Measurements from ENCODE around the gene FOS.

FOS gene

DNA sequence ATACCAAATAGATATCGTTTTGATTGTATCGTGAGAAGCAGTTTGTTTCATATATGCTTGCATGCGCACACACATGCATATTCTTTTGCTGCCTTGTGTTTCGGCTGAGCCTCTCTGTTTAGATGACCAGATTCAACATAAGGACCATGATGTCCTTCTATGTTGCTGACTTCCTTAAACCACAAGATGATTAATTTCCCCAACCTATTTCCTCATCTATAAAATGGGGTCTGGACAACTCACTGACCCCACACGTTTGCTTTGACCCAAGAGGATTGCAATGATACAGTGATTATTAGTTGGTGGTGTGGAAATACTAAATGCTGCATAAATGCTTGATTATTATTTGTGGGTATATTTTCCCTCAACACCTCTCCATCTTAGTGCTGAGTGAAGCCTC, 16.8 kb upstream of the FOS start:
- no peak for DNase-seq
- no peaks in the 10 kb centered on the region for H3K27me3 ChIP-seq
- H3K36me3 ChIP-seq: no peaks in the 10 kb centered on the region
- H3K4me3 ChIP-seq (ENCODE audit: low read depth, low read length): no peak overlapping the region
- no peaks in the 10 kb centered on the region for H3K9me3 ChIP-seq
- TF ChIP-seq, protein P1, sequence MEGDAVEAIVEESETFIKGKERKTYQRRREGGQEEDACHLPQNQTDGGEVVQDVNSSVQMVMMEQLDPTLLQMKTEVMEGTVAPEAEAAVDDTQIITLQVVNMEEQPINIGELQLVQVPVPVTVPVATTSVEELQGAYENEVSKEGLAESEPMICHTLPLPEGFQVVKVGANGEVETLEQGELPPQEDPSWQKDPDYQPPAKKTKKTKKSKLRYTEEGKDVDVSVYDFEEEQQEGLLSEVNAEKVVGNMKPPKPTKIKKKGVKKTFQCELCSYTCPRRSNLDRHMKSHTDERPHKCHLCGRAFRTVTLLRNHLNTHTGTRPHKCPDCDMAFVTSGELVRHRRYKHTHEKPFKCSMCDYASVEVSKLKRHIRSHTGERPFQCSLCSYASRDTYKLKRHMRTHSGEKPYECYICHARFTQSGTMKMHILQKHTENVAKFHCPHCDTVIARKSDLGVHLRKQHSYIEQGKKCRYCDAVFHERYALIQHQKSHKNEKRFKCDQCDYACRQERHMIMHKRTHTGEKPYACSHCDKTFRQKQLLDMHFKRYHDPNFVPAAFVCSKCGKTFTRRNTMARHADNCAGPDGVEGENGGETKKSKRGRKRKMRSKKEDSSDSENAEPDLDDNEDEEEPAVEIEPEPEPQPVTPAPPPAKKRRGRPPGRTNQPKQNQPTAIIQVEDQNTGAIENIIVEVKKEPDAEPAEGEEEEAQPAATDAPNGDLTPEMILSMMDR (IDR thresholded peaks at IDR 0.05; ENCODE audit: low read depth, low read length): no peak
- H3K4me1 ChIP-seq: peaks cover 8% of the 10 kb centered on the region; the same call in 1 of the 2 replicates

DNA sequence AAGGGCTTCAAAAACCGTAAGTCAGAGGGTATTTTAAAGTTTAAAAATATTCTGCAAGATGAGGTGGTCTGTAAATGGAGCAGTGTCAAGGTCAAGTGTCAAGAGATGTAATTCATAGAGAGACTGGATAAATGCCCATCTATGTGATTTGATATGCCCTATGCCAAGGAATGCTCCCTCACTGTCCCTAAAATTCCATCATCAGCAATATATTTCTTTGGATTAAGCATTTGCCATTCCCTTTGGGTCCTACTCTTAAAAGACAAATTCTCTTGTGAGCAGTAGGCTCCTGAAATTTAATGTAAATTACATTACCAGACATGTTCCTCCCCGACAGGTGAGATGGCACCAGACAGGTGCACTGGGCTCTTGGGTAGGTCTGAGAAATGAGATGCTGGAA, 16.0 kb upstream of the FOS start:
- TF ChIP-seq, protein P1 (IDR thresholded peaks at IDR 0.05; ENCODE audit: low read depth, low read length): no peak
- DNase-seq: no peak
- no peaks in the 10 kb centered on the region for H3K9me3 ChIP-seq
- no peak overlapping the region for H3K4me3 ChIP-seq (ENCODE audit: low read depth, low read length)
- H3K4me1 ChIP-seq: peaks cover 8% of the 10 kb centered on the region; the same call in 1 of the 2 replicates
- H3K36me3 ChIP-seq: no peaks in the 10 kb centered on the region
- H3K27me3 ChIP-seq: no peaks in the 10 kb centered on the region

GRCh38 chr14:75264036-75264435, 14.6 kb upstream of the FOS start:
- TF ChIP-seq, protein P1 (IDR thresholded peaks at IDR 0.05; ENCODE audit: low read depth, low read length): no peak
- Histone ChIP-seq H3K4me3 (ENCODE audit: low read depth, low read length) (no peak overlapping the region), H3K9me3 (no peaks in the 10 kb centered on the region)

GRCh38 chr14:75267141-75267721, 11.4 kb upstream of the FOS start:
- TF ChIP-seq, protein P1 (IDR thresholded peaks at IDR 0.05; ENCODE audit: low read depth, low read length): no peak
- no peak for DNase-seq
- Histone ChIP-seq H3K4me1 (no peaks in the 10 kb centered on the region), H3K4me3 (ENCODE audit: low read depth, low read length) (no peak overlapping the region), H3K9me3 (no peaks in the 10 kb centered on the region), H3K27me3 (no peaks in the 10 kb centered on the region; the same call in 1 of the 2 replicates), H3K36me3 (no peaks in the 10 kb centered on the region)

More at GRCh38 chr14:75264036-75264435, 14.6 kb upstream of the FOS start:
- no peak for DNase-seq
- no peaks in the 10 kb centered on the region; the same call in 1 of the 2 replicates for H3K27me3 ChIP-seq
- peaks cover 8% of the 10 kb centered on the region; the same call in 1 of the 2 replicates for H3K4me1 ChIP-seq
- no peaks in the 10 kb centered on the region for H3K36me3 ChIP-seq

DNA sequence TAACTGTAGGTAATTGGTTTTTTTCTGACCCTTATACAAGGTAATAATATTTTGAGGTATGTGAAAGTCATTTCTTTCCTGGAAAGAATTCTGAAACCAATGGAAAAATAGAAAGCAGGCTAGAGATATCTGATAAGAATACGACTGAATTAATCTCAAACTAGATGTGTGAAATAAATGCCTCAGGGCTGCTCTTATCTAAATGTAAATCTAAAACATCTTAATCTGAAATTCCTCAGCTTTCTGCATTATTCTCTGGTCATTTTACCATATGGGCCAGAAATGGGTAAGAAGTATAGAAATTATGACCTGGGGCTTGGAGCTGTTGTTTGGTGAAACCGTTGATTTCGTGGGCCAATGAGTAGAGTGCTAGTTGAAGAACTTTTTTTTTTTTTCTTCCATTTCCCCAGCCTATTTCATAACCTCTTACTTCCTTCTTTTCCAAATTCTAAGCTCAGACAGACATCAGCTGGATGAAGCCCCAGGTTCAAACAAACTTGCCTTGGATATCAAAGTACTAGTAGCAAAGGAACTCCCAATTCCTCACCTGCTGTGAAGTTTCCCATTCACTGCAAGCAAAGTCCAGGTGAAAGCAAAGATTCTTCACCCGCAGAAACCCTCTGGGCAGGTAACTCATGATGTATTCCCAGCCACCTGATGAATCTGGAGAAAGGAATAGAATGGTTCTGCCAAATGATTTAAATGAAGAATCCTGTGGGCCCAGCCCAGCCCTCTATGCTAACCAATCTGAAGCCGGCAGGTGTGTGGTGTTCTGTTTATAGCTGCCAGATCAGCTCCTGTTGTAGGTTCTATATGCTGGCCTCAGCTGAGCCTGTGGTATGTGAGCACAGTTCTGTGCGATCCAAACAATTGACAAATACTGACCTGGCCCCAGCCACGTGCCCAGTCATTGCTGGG, 9.7 kb upstream of the FOS start:
- H3K4me3 ChIP-seq (ENCODE audit: low read depth, low read length): no peak overlapping the region
- H3K4me1 ChIP-seq: no peaks in the 10 kb centered on the region
- H3K36me3 ChIP-seq: no peaks in the 10 kb centered on the region
- no peaks in the 10 kb centered on the region for H3K9me3 ChIP-seq
- TF ChIP-seq, protein P1 (IDR thresholded peaks at IDR 0.05; ENCODE audit: low read depth, low read length): no peak
- no peaks in the 10 kb centered on the region; the same call in 1 of the 2 replicates for H3K27me3 ChIP-seq
- no peak for DNase-seq

DNA sequence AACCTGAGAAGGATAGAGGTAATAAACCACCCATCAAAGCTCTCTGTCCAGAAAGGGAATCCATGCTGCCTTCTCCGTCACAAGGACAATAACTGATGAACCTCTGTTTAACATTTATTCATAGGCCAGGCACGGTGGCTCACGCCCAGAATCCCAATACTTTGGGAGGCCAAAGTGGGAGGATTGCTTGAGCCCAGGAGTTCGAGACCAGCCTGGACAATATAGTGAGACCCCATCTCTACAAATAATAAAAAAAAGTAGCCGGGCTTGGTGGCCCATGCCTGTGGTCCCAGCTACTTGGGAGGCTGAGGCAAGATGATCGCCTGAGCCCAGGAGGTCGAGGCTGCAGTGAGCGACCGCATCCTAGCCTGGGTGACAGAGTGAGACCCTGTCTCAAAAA, 7.1 kb upstream of the FOS start:
- Histone ChIP-seq H3K4me1 (no peaks in the 10 kb centered on the region), H3K4me3 (ENCODE audit: low read depth, low read length) (no peak overlapping the region), H3K27me3 (no peaks in the 10 kb centered on the region; the same call in 1 of the 2 replicates), H3K36me3 (no peaks in the 10 kb centered on the region), H3K9me3 (no peaks in the 10 kb centered on the region)
- TF ChIP-seq, protein P1 (IDR thresholded peaks at IDR 0.05; ENCODE audit: low read depth, low read length): no peak
- no peak for DNase-seq
